NCI-H510A treated with DMSO at 0.1 percent for 48 hours (cell line): ENCODE measurements around the gene DYNLT2B.
"Not testable (repeated sequence)": the region's sequence is repeated elsewhere in the genome, so short reads cannot be mapped to it uniquely, and the experiment has no call there.

ENCODE experiments used
- DNase-seq: peaks from one replicate; lab custom pipeline; 2025; lab: John Stamatoyannopoulos, UW

Gene DYNLT2B

GRCh38 chr3:196317687-196318467 is at the start of gene DYNLT2B:
DYNLT2B (minus strand) TSS chr3:196318240; CDS start chr3:196318152, 88 bp downstream.
- DNase-seq = peak; percentile 87

GRCh38 chr3:196365736-196366135 is 47.7 kb upstream of the DYNLT2B start:
- no peak for DNase-seq

GRCh38 chr3:196360586-196360985 is 42.5 kb upstream of the DYNLT2B start:
- DNase-seq = no peak

GRCh38 chr3:196358540-196358939 is 40.5 kb upstream of the DYNLT2B start:
- not testable (repeated sequence) for DNase-seq

GRCh38 chr3:196357905-196358304 is 39.9 kb upstream of the DYNLT2B start:
- no peak for DNase-seq

GRCh38 chr3:196356556-196356955 is 38.5 kb upstream of the DYNLT2B start:
- DNase-seq = no peak

- no peak for DNase-seq
Measured at GRCh38 chr3:196355668-196356067, 37.6 kb upstream of the DYNLT2B start.

GRCh38 chr3:196354132-196354531 is 36.1 kb upstream of the DYNLT2B start:
- DNase-seq = no peak

GRCh38 chr3:196351541-196351940 is 33.5 kb upstream of the DYNLT2B start:
- no peak for DNase-seq

- DNase-seq = no peak
Measured at GRCh38 chr3:196350067-196350466, 32.0 kb upstream of the DYNLT2B start.

GRCh38 chr3:196348698-196349097 is 30.7 kb upstream of the DYNLT2B start:
- DNase-seq = no peak

GRCh38 chr3:196344663-196345062 is 26.6 kb upstream of the DYNLT2B start:
- DNase-seq = no peak

GRCh38 chr3:196343917-196344316 is 25.9 kb upstream of the DYNLT2B start:
- DNase-seq = not testable (repeated sequence)

- DNase-seq = no peak
Measured at GRCh38 chr3:196341137-196341536, 23.1 kb upstream of the DYNLT2B start.

- DNase-seq = no peak
Measured at GRCh38 chr3:196340466-196340865, 22.4 kb upstream of the DYNLT2B start.

GRCh38 chr3:196339493-196340254 is 21.6 kb upstream of the DYNLT2B start:
- no peak for DNase-seq

GRCh38 chr3:196339044-196339443 is 21.0 kb upstream of the DYNLT2B start:
- DNase-seq = no peak

- DNase-seq = no peak
Measured at GRCh38 chr3:196336319-196337145, 18.5 kb upstream of the DYNLT2B start.

GRCh38 chr3:196335503-196335948 is 17.5 kb upstream of the DYNLT2B start:
- DNase-seq = no peak

- no peak for DNase-seq
Measured at GRCh38 chr3:196334982-196335381, 16.9 kb upstream of the DYNLT2B start.

- no peak for DNase-seq
Measured at GRCh38 chr3:196332168-196332567, 14.1 kb upstream of the DYNLT2B start.

GRCh38 chr3:196327405-196327804 is 9.4 kb upstream of the DYNLT2B start:
- DNase-seq = no peak
